ENCODE data around the gene AHNAK.

DNA sequence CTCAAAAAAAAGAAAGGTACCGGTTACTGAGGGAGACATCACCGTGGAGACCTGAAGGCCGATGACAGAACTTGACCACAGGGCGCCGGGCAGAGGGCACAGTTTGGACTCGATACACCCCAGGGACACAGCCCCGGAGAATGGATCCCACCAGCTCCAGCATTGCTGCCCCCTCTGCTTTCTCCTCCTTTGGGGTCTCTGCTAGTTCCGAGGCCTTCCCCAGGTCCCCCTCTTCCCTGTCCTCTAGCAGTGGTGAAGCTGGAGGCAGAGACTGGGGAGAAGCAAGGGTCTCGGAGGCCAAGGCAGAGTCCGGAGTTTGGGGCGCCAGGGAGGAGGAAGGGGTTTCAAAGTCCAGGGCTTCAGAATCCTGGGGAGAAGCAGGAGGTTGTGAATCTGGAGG lies 31.9 kb upstream of the AHNAK start:
- TF ChIP-seq, protein P1, sequence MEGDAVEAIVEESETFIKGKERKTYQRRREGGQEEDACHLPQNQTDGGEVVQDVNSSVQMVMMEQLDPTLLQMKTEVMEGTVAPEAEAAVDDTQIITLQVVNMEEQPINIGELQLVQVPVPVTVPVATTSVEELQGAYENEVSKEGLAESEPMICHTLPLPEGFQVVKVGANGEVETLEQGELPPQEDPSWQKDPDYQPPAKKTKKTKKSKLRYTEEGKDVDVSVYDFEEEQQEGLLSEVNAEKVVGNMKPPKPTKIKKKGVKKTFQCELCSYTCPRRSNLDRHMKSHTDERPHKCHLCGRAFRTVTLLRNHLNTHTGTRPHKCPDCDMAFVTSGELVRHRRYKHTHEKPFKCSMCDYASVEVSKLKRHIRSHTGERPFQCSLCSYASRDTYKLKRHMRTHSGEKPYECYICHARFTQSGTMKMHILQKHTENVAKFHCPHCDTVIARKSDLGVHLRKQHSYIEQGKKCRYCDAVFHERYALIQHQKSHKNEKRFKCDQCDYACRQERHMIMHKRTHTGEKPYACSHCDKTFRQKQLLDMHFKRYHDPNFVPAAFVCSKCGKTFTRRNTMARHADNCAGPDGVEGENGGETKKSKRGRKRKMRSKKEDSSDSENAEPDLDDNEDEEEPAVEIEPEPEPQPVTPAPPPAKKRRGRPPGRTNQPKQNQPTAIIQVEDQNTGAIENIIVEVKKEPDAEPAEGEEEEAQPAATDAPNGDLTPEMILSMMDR (IDR thresholded peaks at IDR 0.05; ENCODE audit: low read depth, low read length, missing input control) = no peak
- no peak for TF ChIP-seq SP1 (IDR thresholded peaks at IDR 0.05)
